ENCODE data around the gene UGT1A4. TPM values are rescaled to one million over a fixed set of nuclear protein-coding genes. Genes with fewer than 3 reads are reported as not detected.

Gene UGT1A4
- total and polyA plus RNA-seq, 9 of the 15 experiments (the other 6 are each of a cell fraction or from before 2014, with no cell fraction given), result not detected

DNA sequence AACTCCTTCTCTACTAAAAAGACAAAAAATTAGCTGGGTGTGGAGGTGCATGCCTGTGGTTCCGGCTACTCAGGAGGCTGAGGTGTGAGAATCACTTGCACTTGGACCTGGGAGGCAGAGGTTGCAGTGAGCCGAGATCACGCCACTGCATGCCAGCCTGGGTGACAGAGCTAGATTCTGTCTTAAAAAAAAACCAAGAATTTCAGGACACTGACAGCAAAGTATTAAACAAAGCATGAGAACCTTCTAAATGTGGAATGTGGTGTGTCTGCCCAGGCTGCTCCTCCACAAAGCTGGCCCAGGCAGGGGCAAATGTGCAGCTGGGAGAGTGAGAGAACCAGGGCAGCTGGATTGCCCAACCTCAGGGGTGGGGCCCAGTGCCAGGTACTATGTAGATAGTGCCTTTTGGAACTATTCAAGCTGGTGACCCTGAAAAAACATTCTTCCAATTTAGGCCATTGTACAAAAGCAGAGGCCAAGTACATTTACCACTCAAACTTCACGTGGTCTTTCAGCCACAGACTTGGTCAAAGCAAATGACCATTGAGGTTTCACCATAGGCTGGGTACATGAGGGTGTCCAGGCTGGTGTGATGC is 12.5 kb upstream of the UGT1A4 start:
- no peaks in the 10 kb centered on the region for H3K9me3 ChIP-seq (replicated peaks; ENCODE audit: control insufficient read depth, insufficient read depth, low read depth, low read length)
- H3K4me3 ChIP-seq, result no peak overlapping the region
- ChIA-PET CTCF (ENCODE audit: low intra/inter-chr PET ratio) (no interaction called here), POLR2A (no interaction called here)
- no TSS peak for BruUV-seq (replicated peaks)
- no peaks in the 10 kb centered on the region for H3K36me3 ChIP-seq (ENCODE audit: control insufficient read depth, insufficient read depth, low read length)
- no peak for FAIRE-seq
- in situ Hi-C loops (cut with MboI) (no loop called here), intact Hi-C loops (cut with micrococcal nuclease) (no loop called here)
- no peaks in the 10 kb centered on the region for H3K4me1 ChIP-seq (replicated peaks in 1 of 2; ENCODE audit: control insufficient read depth in 2 of 2, insufficient read depth in 2 of 2, low read length in 2 of 2)
- WGBS (ENCODE audit: insufficient coverage, low coverage, missing lambda C conversion rate), result 14% methylated on average over 4 of the region's 4 CpGs
- no peaks in the 10 kb centered on the region for H4K20me1 ChIP-seq (replicated peaks; ENCODE audit: control insufficient read depth, insufficient read depth, low read length)
- TF ChIP-seq TSC22D4 (tag; IDR thresholded peaks at IDR 0.05) (no peak), NRF1 (conservative IDR thresholded peaks at IDR 0.05 in 1 of 2, IDR thresholded peaks at IDR 0.05 in 1 of 2) (no peak), ZBTB17 (CRISPR knock-in tag; IDR thresholded peaks at IDR 0.05) (no peak), SIRT6 (IDR thresholded peaks at IDR 0.05; ENCODE audit: low read depth, low read length) (no peak), ZNF3 (CRISPR knock-in tag; IDR thresholded peaks at IDR 0.05) (no peak), ZNF561 (CRISPR knock-in tag; conservative IDR thresholded peaks at IDR 0.05) (no peak), KLF16 (IDR thresholded peaks at IDR 0.05) (no peak), SMAD4 (CRISPR knock-in tag; conservative IDR thresholded peaks at IDR 0.05) (no peak), ZFX (CRISPR knock-in tag; IDR thresholded peaks at IDR 0.05) (no peak), POLR2AphosphoS5 (IDR thresholded peaks at IDR 0.05; ENCODE audit: control insufficient read depth, insufficient read depth, low read depth, low read length) (no peak)
- TF ChIP-seq, protein P1, sequence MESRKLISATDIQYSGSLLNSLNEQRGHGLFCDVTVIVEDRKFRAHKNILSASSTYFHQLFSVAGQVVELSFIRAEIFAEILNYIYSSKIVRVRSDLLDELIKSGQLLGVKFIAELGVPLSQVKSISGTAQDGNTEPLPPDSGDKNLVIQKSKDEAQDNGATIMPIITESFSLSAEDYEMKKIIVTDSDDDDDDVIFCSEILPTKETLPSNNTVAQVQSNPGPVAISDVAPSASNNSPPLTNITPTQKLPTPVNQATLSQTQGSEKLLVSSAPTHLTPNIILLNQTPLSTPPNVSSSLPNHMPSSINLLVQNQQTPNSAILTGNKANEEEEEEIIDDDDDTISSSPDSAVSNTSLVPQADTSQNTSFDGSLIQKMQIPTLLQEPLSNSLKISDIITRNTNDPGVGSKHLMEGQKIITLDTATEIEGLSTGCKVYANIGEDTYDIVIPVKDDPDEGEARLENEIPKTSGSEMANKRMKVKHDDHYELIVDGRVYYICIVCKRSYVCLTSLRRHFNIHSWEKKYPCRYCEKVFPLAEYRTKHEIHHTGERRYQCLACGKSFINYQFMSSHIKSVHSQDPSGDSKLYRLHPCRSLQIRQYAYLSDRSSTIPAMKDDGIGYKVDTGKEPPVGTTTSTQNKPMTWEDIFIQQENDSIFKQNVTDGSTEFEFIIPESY (CRISPR knock-in tag; IDR thresholded peaks at IDR 0.05), result no peak
- H2AFZ ChIP-seq (ENCODE audit: low read depth, low read length), result no peak overlapping the region
- DNase-seq (ENCODE audit: extremely low read depth in 1 of 4, low spot score in 3 of 4), result no peak
- no peaks in the 10 kb centered on the region for H3K79me2 ChIP-seq (ENCODE audit: control insufficient read depth, insufficient read depth, low read length)
- no peaks in the 10 kb centered on the region for H3K9me1 ChIP-seq (ENCODE audit: control insufficient read depth, insufficient read depth, low read length)
- no peak overlapping the region for H3K27ac ChIP-seq (ENCODE audit: extremely low read depth, low read depth, low read length)
- no peak overlapping the region for H3K4me2 ChIP-seq (ENCODE audit: insufficient read depth, low read length)
- peaks cover 0 to 4% of the 10 kb centered on the region in 2 experiments; a peak in 1 of 5 replicates for H3K27me3 ChIP-seq (ENCODE audit: control insufficient read depth in 2 of 2, insufficient read depth in 2 of 2, low read length in 2 of 2)
- H3K9ac ChIP-seq (ENCODE audit: insufficient read depth in 1 of 2, low read depth in 2 of 2, low read length in 2 of 2), result no peak overlapping the region
- ATAC-seq, result no peak

Measured in K562 (cell line).